ENCODE data around the gene ARHGEF9. TPM values are rescaled to one million over a fixed set of nuclear protein-coding genes. Genes with fewer than 3 reads are reported as not detected.

The ARHGEF9 gene
- total RNA-seq, 1 experiment from 2014 or later = 26.3 TPM

GRCh38 chrX:63735882-63736281 is 49.1 kb downstream of the ARHGEF9 start:
- no peaks in the 10 kb centered on the region for H3K4me1 Mint-ChIP-seq (ENCODE audit: low read depth, unreplicated experiment)
- CTCF ChIA-PET = no interaction called here
- no peak overlapping the region for H3K4me3 Mint-ChIP-seq (ENCODE audit: low read depth, unreplicated experiment)
- no peak for TF ChIP-seq CTCF (IDR thresholded peaks at IDR 0.05; ENCODE audit: unreplicated experiment)
- no TSS peak for BruUV-seq (replicated peaks)
- no peak for DNase-seq
- intact Hi-C loops (cut with micrococcal nuclease; ENCODE audit: unreplicated experiment) = no loop called here
- H3K36me3 Mint-ChIP-seq (ENCODE audit: insufficient read depth, unreplicated experiment) = no peaks in the 10 kb centered on the region
- H3K27ac Mint-ChIP-seq (ENCODE audit: unreplicated experiment) = no peak overlapping the region
- H3K27me3 Mint-ChIP-seq (ENCODE audit: unreplicated experiment) = no peaks in the 10 kb centered on the region
- H3K9me3 Mint-ChIP-seq (ENCODE audit: low read depth, unreplicated experiment) = no peaks in the 10 kb centered on the region

- Mint-ChIP-seq H3K27me3 (ENCODE audit: unreplicated experiment) (no peaks in the 10 kb centered on the region), H3K9me3 (ENCODE audit: low read depth, unreplicated experiment) (no peaks in the 10 kb centered on the region), H3K36me3 (ENCODE audit: insufficient read depth, unreplicated experiment) (no peaks in the 10 kb centered on the region), H3K4me1 (ENCODE audit: low read depth, unreplicated experiment) (no peaks in the 10 kb centered on the region), H3K4me3 (ENCODE audit: low read depth, unreplicated experiment) (no peak overlapping the region), H3K27ac (ENCODE audit: unreplicated experiment) (no peak overlapping the region)
- no peak for TF ChIP-seq CTCF (IDR thresholded peaks at IDR 0.05; ENCODE audit: unreplicated experiment)
- no peak for DNase-seq
- intact Hi-C loops (cut with micrococcal nuclease; ENCODE audit: unreplicated experiment) = no loop called here
- no TSS peak for BruUV-seq (replicated peaks)
- CTCF ChIA-PET = no interaction called here
Measured at GRCh38 chrX:63720293-63720692, 64.7 kb downstream of the ARHGEF9 start.

- intact Hi-C loops (cut with micrococcal nuclease; ENCODE audit: unreplicated experiment) = no loop called here
- Mint-ChIP-seq H3K9me3 (ENCODE audit: low read depth, unreplicated experiment) (no peaks in the 10 kb centered on the region), H3K27ac (ENCODE audit: unreplicated experiment) (no peak overlapping the region), H3K27me3 (ENCODE audit: unreplicated experiment) (no peaks in the 10 kb centered on the region), H3K36me3 (ENCODE audit: insufficient read depth, unreplicated experiment) (no peaks in the 10 kb centered on the region), H3K4me1 (ENCODE audit: low read depth, unreplicated experiment) (no peaks in the 10 kb centered on the region), H3K4me3 (ENCODE audit: low read depth, unreplicated experiment) (no peak overlapping the region)
- CTCF ChIA-PET = no interaction called here
- TF ChIP-seq CTCF (IDR thresholded peaks at IDR 0.05; ENCODE audit: unreplicated experiment) = no peak
- DNase-seq = no peak
- BruUV-seq (replicated peaks) = no TSS peak
Measured at GRCh38 chrX:63719633-63720032, 65.4 kb downstream of the ARHGEF9 start.

- no peak overlapping the region for H3K4me3 Mint-ChIP-seq (ENCODE audit: low read depth, unreplicated experiment)
- peaks cover 5% of the 10 kb centered on the region for H3K36me3 Mint-ChIP-seq (ENCODE audit: insufficient read depth, unreplicated experiment)
- no TSS peak for BruUV-seq (replicated peaks)
Measured at GRCh38 chrX:63718010-63718694, 66.9 kb downstream of the ARHGEF9 start.

More at GRCh38 chrX:63718010-63718694, 66.9 kb downstream of the ARHGEF9 start:
- Mint-ChIP-seq H3K4me1 (ENCODE audit: low read depth, unreplicated experiment) (no peaks in the 10 kb centered on the region), H3K9me3 (ENCODE audit: low read depth, unreplicated experiment) (no peaks in the 10 kb centered on the region), H3K27me3 (ENCODE audit: unreplicated experiment) (no peaks in the 10 kb centered on the region), H3K27ac (ENCODE audit: unreplicated experiment) (no peak overlapping the region)
- no peak for TF ChIP-seq CTCF (IDR thresholded peaks at IDR 0.05; ENCODE audit: unreplicated experiment)
- CTCF ChIA-PET = no interaction called here
- intact Hi-C loops (cut with micrococcal nuclease; ENCODE audit: unreplicated experiment) = no loop called here
- DNase-seq = no peak
